Stimulated activated CD4-positive, alpha-beta T cell treated with anti-CD3 and anti-CD28 coated beads, Interleukin-2, amount 100 ng/mL, for 24 hours (primary cell): ENCODE measurements around the gene TNFRSF11A.
A peak's percentile ranks its signal among the peaks of the same experiment; 100 is the strongest.

Source experiments
- DNase-seq, 2 donors: peaks; one replicate each; pipeline ENCODE4 v3.0.0-alpha.2; 2020

Gene TNFRSF11A

GRCh38 chr18:62325806-62326645 lies 916 bp downstream of the TNFRSF11A start:
- peak; percentile 34 to 43 for DNase-seq

GRCh38 chr18:62326646-62327348 lies 1.7 kb downstream of the TNFRSF11A start:
- DNase-seq = no peak

GRCh38 chr18:62327977-62328376 lies 2.9 kb downstream of the TNFRSF11A start:
- no peak for DNase-seq

GRCh38 chr18:62328586-62329525 lies 3.7 kb downstream of the TNFRSF11A start:
- DNase-seq = no peak

- DNase-seq = peak in 1 of 2 donors; percentile 35
These were observed 4.8 kb downstream of the TNFRSF11A start for GRCh38 chr18:62329691-62330454.

- DNase-seq = no peak
These were observed 5.5 kb downstream of the TNFRSF11A start for GRCh38 chr18:62330650-62331049.

- no peak for DNase-seq
These were observed 6.7 kb downstream of the TNFRSF11A start for GRCh38 chr18:62331581-62332356.

- DNase-seq = no peak
These were observed 7.3 kb downstream of the TNFRSF11A start for GRCh38 chr18:62332431-62332830.

GRCh38 chr18:62332964-62333695 lies 8.0 kb downstream of the TNFRSF11A start:
- DNase-seq = no peak

GRCh38 chr18:62334120-62334519 lies 9.0 kb downstream of the TNFRSF11A start:
- no peak for DNase-seq

GRCh38 chr18:62335494-62335893 lies 10.4 kb downstream of the TNFRSF11A start:
- DNase-seq = no peak

GRCh38 chr18:62336618-62337017 lies 11.5 kb downstream of the TNFRSF11A start:
- DNase-seq = no peak

- DNase-seq = no peak
These were observed 12.2 kb downstream of the TNFRSF11A start for GRCh38 chr18:62337336-62337735.

GRCh38 chr18:62338446-62339105 lies 13.5 kb downstream of the TNFRSF11A start:
- DNase-seq = no peak

GRCh38 chr18:62339106-62339988 lies 14.2 kb downstream of the TNFRSF11A start:
- no peak for DNase-seq

GRCh38 chr18:62340996-62341395 lies 15.9 kb downstream of the TNFRSF11A start:
- no peak for DNase-seq

GRCh38 chr18:62341473-62341872 lies 16.4 kb downstream of the TNFRSF11A start:
- no peak for DNase-seq

- DNase-seq = no peak
These were observed 17.8 kb downstream of the TNFRSF11A start for GRCh38 chr18:62342884-62343283.

GRCh38 chr18:62343316-62343715 lies 18.2 kb downstream of the TNFRSF11A start:
- DNase-seq = no peak
